HG02763 (cell line): ENCODE data around the gene SPEM2.

Experiments
- ATAC-seq: cut with Tn5 transposase; IDR thresholded peaks from one replicate; pipeline ENCODE4 v1.9.1; 2021; ENCODE audit warnings: mild to moderate bottlenecking, moderate library complexity; ENCODE audit not compliant: unreplicated experiment

The SPEM2 gene

GRCh38 chr17:7419819-7420610 is 5.4 kb upstream of the SPEM2 start, which contains the start of gene SPEM1:
Gene SPEM1 (plus strand): TSS chr17:7420324. CDS start chr17:7420385, 61 bp downstream.
- ATAC-seq: no peak

GRCh38 chr17:7421186-7421585 is 4.2 kb upstream of the SPEM2 start:
- ATAC-seq: no peak

GRCh38 chr17:7423679-7424078 is 1.7 kb upstream of the SPEM2 start:
- ATAC-seq: no peak

GRCh38 chr17:7425756-7426155 is 340 bp downstream of the SPEM2 start:
- ATAC-seq: no peak

GRCh38 chr17:7426203-7426863 is 917 bp downstream of the SPEM2 start:
- ATAC-seq: no peak

- no peak for ATAC-seq
Observed at GRCh38 chr17:7426896-7427489, 1.6 kb downstream of the SPEM2 start.

- no peak for ATAC-seq
Observed at GRCh38 chr17:7427549-7427948, 2.1 kb downstream of the SPEM2 start.

- ATAC-seq: no peak
Observed at GRCh38 chr17:7428557-7428956, 3.1 kb downstream of the SPEM2 start, which contains the start of gene SPEM3. Gene SPEM3 (plus strand): TSS chr17:7428857. CDS start chr17:7428903, 46 bp downstream.

GRCh38 chr17:7429722-7430121 is 4.3 kb downstream of the SPEM2 start:
- no peak for ATAC-seq

GRCh38 chr17:7431231-7431630 is 5.8 kb downstream of the SPEM2 start:
- no peak for ATAC-seq

- no peak for ATAC-seq
Observed at GRCh38 chr17:7432296-7432695, 6.9 kb downstream of the SPEM2 start.

- ATAC-seq: peak; percentile 26
Observed at GRCh38 chr17:7435676-7436555, 10.5 kb downstream of the SPEM2 start.

- no peak for ATAC-seq
Observed at GRCh38 chr17:7436556-7437368, 11.3 kb downstream of the SPEM2 start.

GRCh38 chr17:7437369-7437863 is 12.0 kb downstream of the SPEM2 start:
- no peak for ATAC-seq

- no peak for ATAC-seq
Observed at GRCh38 chr17:7437950-7438614, 12.7 kb downstream of the SPEM2 start.

GRCh38 chr17:7438656-7439460 is 13.4 kb downstream of the SPEM2 start:
- no peak for ATAC-seq

- ATAC-seq: no peak
Observed at GRCh38 chr17:7439462-7440112, 14.2 kb downstream of the SPEM2 start, which contains the start of gene FGF11. Gene FGF11 (plus strand): TSS chr17:7439512. CDS start chr17:7439621, 109 bp downstream.
